ENCODE results near the gene TCEA3.

DNA sequence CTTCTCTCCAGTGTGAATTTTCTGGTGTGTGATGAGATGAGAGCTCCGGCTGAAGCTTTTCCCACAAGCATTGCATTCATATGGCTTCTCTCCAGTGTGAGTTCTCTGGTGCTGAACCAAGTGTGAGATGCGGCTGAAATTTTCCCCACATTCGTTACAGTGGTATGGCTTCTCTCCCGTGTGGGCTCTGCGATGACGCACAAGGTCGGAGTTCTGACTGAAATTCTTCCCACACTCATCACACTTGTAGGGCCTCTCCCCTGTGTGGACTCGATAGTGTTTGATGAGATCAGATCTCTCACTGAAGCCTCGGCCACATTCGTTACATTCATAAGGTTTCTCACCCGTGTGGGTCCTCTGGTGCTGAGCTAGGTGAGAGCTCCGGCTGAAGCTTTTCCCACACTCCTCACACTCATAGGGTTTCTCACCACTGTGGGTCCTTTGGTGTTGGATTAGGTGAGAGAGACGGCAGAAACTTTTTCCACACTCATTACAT lies 62.3 kb downstream of the TCEA3 start:
- TF ChIP-seq, protein P1, sequence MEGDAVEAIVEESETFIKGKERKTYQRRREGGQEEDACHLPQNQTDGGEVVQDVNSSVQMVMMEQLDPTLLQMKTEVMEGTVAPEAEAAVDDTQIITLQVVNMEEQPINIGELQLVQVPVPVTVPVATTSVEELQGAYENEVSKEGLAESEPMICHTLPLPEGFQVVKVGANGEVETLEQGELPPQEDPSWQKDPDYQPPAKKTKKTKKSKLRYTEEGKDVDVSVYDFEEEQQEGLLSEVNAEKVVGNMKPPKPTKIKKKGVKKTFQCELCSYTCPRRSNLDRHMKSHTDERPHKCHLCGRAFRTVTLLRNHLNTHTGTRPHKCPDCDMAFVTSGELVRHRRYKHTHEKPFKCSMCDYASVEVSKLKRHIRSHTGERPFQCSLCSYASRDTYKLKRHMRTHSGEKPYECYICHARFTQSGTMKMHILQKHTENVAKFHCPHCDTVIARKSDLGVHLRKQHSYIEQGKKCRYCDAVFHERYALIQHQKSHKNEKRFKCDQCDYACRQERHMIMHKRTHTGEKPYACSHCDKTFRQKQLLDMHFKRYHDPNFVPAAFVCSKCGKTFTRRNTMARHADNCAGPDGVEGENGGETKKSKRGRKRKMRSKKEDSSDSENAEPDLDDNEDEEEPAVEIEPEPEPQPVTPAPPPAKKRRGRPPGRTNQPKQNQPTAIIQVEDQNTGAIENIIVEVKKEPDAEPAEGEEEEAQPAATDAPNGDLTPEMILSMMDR (conservative IDR thresholded peaks at IDR 0.05): no peak
- no peak for TF ChIP-seq ZFX (IDR thresholded peaks at IDR 0.05)
